ENCODE measurements around the gene FUT2.

FUT2 gene

DNA sequence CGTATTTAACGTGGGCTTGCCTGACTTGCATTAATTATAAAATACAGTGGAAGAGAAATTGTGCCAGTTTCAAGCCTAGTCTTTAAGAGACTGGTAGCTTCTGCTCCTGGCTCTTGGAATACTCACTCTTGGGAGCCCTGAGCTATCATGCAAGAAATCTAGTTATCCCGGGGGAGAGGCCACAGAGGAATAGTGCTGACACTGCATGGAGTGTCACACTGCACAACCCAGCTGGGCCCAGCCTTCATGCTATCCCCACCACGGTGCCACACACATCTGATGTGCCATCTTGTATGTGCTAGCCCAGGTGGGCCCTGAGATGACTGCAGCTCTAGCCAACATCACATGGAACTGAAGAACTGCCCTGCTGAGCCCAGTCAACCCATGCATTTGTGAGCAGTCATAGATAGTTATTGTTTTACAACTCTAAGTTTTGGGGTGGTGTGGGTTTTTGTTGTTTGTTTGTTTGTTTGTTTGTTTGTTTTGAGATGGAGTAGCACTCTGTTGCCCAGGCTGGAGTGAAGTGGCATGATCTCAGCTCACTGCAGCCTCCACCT, 15.4 kb downstream of the FUT2 start:
- no peak for ATAC-seq
- TF ChIP-seq BACH2 (CRISPR knock-in tag; IDR thresholded peaks at IDR 0.05; ENCODE audit: borderline replicate concordance) (no peak), POU6F1 (CRISPR knock-in tag; IDR thresholded peaks at IDR 0.05; ENCODE audit: borderline replicate concordance, low read depth) (no peak), ZNF565 (CRISPR knock-in tag; conservative IDR thresholded peaks at IDR 0.05; ENCODE audit: low read depth) (no peak), ZFP30 (CRISPR knock-in tag; IDR thresholded peaks at IDR 0.05) (no peak), TOX (CRISPR knock-in tag; IDR thresholded peaks at IDR 0.05; ENCODE audit: borderline replicate concordance) (no peak), RARB (CRISPR knock-in tag; IDR thresholded peaks at IDR 0.05) (no peak), CSRNP3 (CRISPR knock-in tag; IDR thresholded peaks at IDR 0.05) (no peak), ZC3H10 (CRISPR knock-in tag; IDR thresholded peaks at IDR 0.05) (no peak), ESRRG (CRISPR knock-in tag; IDR thresholded peaks at IDR 0.05) (no peak), ZNF70 (CRISPR knock-in tag; IDR thresholded peaks at IDR 0.05) (no peak), OSR1 (CRISPR knock-in tag; IDR thresholded peaks at IDR 0.05) (no peak), ISL1 (CRISPR knock-in tag; IDR thresholded peaks at IDR 0.05) (no peak), ZFP3 (CRISPR knock-in tag; IDR thresholded peaks at IDR 0.05) (no peak), CSDC2 (CRISPR knock-in tag; IDR thresholded peaks at IDR 0.05) (no peak), SNAI2 (CRISPR knock-in tag; IDR thresholded peaks at IDR 0.05) (no peak), ARNTL (CRISPR knock-in tag; IDR thresholded peaks at IDR 0.05; ENCODE audit: borderline replicate concordance, low read depth) (no peak), ZNF8 (CRISPR knock-in tag; IDR thresholded peaks at IDR 0.05) (no peak), CREB5 (CRISPR knock-in tag; IDR thresholded peaks at IDR 0.05; ENCODE audit: low read depth) (no peak), TSHZ2 (CRISPR knock-in tag; IDR thresholded peaks at IDR 0.05) (no peak)
- TF ChIP-seq, protein P1, sequence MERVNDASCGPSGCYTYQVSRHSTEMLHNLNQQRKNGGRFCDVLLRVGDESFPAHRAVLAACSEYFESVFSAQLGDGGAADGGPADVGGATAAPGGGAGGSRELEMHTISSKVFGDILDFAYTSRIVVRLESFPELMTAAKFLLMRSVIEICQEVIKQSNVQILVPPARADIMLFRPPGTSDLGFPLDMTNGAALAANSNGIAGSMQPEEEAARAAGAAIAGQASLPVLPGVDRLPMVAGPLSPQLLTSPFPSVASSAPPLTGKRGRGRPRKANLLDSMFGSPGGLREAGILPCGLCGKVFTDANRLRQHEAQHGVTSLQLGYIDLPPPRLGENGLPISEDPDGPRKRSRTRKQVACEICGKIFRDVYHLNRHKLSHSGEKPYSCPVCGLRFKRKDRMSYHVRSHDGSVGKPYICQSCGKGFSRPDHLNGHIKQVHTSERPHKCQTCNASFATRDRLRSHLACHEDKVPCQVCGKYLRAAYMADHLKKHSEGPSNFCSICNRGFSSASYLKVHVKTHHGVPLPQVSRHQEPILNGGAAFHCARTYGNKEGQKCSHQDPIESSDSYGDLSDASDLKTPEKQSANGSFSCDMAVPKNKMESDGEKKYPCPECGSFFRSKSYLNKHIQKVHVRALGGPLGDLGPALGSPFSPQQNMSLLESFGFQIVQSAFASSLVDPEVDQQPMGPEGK (CRISPR knock-in tag; IDR thresholded peaks at IDR 0.05; ENCODE audit: borderline replicate concordance), result no peak

- 0 out of 3 replicates have a peak, but pooled peaks have one; percentile 9 for ATAC-seq
- TF ChIP-seq ZNF8 (CRISPR knock-in tag; IDR thresholded peaks at IDR 0.05) (no peak), ZFP3 (CRISPR knock-in tag; IDR thresholded peaks at IDR 0.05) (no peak), CSDC2 (CRISPR knock-in tag; IDR thresholded peaks at IDR 0.05) (no peak), PPARA (CRISPR knock-in tag; IDR thresholded peaks at IDR 0.05; ENCODE audit: borderline replicate concordance) (no peak), CSRNP3 (CRISPR knock-in tag; IDR thresholded peaks at IDR 0.05) (no peak), RARB (CRISPR knock-in tag; IDR thresholded peaks at IDR 0.05) (no peak), TCF4 (CRISPR knock-in tag; IDR thresholded peaks at IDR 0.05; ENCODE audit: borderline replicate concordance) (no peak), ZNF70 (CRISPR knock-in tag; IDR thresholded peaks at IDR 0.05) (no peak), SNAI2 (CRISPR knock-in tag; IDR thresholded peaks at IDR 0.05) (no peak), GLIS3 (CRISPR knock-in tag; IDR thresholded peaks at IDR 0.05) (no peak), POU6F1 (CRISPR knock-in tag; IDR thresholded peaks at IDR 0.05; ENCODE audit: borderline replicate concordance, low read depth) (no peak), ISL1 (CRISPR knock-in tag; IDR thresholded peaks at IDR 0.05) (no peak)
These were observed 17.5 kb downstream of the FUT2 start for GRCh38 chr19:48713041-48713863.

Measured in SK-N-SH treated with all-trans-retinoic acid at 6 μM for 48 hours (cell line).